GM19099 (cell line): Measurements from ENCODE around the gene DGLUCY.

Experiments
- POLR2A ChIP-seq: IDR thresholded peaks from 3 replicates; pipeline ENCODE4 v1.6.1; 2011; ENCODE audit warnings: low read depth; ENCODE audit not compliant: insufficient read length; ENCODE audit errors: extremely low read depth

Gene DGLUCY

DNA sequence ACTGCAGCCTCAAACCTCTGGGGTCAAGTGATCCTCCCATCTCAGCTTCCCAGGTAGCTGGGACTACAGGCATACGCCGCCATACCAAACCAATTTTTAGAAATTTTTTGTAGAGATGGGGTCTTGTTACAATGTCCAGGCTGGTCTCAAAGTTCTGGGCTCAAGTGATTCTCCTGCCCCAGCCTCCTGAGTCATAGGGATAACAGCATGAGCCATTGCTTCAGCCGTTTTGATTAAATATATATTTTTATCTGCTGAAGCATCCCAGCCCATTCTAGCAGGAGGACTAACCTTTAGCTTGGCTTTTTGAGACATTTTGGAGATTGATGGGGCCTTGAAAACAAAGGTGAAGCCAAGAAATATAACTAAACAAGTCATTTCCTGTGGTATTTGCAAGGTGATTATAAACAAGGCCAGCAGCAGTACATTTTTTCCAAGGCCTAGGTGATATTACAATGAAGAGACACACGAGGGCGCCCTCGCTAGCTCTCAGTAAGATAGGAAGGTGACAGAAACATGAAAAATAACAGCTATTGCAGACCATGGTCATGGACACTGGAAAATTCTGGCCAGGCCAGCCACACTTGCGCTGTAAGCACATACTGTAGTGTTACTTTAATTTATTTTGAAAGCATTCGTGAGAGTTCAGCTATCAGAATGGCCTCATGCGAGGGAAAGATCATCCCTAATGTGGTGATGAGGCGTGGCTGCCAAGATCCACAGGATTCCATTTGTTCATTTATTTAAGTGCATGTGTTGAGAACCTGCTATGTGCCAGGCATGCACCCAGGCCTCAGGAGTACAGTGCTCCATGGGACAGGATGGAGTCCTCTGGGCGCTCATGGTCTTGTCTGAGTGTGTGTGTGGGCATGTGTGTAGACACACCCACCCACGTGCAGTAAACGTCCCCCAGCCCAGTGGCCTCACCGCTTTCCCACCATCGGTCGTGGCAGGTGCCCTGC, 63.5 kb downstream of the DGLUCY start:
- TF ChIP-seq POLR2A: no peak

DNA sequence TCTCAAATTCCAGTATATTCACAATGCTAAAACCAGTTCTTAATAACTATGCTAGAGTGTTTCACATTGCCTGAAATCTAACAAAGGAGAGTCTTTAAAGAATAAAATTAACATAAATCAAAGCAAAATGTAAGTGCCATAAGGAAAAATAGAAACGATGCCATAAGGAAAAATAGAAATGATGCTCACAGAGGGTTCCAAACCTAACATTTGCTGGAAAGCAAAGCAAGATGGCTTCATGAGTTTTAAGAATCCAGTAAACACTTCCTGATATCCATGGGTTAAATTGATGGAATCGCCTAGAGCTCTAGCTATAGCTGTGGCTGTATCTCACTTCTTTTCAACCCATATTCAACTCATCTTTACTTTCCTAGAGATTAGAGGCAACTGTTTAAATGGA, 66.7 kb downstream of the DGLUCY start:
- TF ChIP-seq POLR2A: no peak

- no peak for TF ChIP-seq POLR2A
These were observed 70.7 kb downstream of the DGLUCY start for GRCh38 chr14:91184559-91184958.

DNA sequence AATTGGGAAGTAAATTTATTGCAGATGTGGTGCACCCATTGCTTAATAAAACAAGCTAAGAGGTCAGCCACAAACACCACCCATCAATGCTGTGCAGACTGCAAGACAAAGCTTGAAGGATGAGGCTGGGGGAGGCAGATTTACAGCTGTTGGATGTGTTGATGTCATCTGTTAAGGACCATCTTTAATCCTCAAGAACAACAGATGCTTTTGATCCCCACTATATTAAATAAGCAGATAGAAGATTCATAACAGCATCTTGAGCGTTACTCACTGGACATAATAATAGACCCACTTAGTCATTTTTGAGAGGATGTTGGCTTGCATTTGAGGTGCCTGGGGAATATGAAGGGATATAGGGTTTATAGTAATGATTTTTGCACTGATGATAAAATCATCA, 71.8 kb downstream of the DGLUCY start:
- TF ChIP-seq POLR2A: no peak

DNA sequence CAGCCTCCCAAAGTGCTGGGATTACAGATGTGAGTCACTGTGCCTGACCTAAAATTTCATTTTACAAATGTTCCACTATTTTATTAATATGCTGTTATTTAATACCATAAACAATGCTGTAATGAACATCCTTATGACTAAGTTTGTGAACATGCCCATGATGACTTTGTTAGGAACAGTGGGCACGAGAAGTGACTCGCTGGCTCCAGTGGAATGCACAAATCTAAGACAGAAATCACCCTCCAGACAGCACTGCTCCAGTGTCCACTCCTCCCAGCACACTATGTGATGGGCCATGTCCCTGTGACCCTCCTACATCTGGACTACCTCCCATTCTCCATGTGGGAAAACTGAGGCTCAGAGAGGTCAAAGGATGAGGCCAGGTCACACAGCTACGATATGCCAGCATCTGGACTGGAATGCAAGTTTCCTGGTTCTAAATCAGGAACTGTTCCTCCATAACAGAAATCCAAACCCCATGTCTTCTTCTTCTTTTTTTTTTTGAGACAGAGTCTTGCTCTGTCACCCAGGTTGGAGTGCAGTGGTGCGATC, 72.7 kb downstream of the DGLUCY start:
- TF ChIP-seq POLR2A: no peak

DNA sequence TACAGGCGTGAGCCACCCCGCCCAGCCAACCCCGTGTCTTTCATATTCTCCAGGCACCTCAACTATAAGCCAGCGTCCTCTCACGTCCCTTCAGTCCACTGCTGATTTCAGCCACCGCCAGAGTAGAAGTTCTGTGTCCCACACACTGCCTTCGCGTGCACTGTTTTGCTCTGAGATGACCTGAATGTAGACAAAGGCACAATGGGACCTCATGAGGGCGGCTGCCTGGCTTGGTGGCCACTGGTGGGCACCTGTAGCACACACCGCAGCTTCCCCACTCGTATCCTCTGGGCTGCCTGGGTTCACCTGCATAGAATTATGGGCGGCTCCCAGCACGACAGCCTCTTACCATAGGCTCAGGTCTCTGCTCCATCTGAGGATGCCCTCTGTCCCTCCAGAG, 73.4 kb downstream of the DGLUCY start:
- TF ChIP-seq POLR2A: no peak

- TF ChIP-seq POLR2A: no peak
These were observed 77.0 kb downstream of the DGLUCY start for GRCh38 chr14:91190853-91191252.

DNA sequence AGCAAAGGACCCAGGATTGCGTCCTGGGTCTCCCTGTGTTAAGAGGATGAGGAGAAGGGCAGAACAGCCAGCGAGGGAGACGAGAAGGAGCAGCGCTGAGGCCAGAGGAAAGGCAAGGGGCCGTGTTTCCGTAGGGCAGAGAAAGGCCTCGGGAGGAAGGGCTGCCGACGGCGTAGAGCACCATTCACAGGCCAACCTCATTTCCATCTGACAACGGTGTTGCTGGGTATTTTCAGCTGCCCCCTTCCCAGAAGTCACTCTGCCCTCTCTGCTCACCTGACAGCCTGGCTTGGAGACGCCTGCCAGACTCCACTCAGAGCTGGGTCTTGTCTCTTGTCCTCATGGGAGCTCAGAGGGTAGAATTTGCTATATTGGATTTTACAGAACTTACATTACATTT, 79.2 kb downstream of the DGLUCY start:
- no peak for TF ChIP-seq POLR2A

DNA sequence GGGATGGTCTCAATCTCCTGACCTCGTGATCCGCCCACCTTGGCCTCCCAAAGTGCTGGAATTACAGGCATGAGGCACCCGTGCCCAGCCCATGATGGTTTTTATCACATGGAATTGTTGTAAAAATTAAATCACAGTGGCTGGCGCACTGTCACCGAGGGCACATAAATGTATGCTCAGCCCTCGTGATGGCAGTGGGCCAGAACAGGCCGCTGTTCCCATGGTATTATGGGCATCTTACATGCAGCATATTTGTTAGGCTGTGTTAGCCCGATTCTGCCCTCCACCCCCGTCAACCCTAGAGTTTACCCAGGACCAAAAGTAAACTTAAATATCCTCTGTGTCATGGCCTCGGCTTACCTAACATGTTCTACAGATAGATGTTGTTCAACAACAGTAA, 82.0 kb downstream of the DGLUCY start:
- no peak for TF ChIP-seq POLR2A

DNA sequence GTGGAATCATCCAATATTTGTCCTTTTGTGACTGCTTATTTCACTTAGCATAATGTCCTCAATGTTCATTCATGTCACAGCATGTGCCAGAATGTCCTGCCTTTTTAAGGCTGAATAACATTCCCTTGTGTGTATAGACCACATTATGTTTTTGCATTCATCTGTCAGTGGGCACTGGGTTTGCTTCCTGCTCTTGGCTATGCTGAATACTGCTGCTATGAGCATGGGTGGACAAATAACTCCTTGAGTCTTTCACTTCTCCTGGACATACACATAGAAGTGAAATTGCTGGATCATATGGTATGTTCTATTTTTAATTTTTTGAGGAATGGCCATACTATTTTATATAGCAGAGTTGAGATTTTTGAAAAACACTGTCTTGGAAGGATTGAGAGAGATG, 83.8 kb downstream of the DGLUCY start:
- TF ChIP-seq POLR2A: no peak

DNA sequence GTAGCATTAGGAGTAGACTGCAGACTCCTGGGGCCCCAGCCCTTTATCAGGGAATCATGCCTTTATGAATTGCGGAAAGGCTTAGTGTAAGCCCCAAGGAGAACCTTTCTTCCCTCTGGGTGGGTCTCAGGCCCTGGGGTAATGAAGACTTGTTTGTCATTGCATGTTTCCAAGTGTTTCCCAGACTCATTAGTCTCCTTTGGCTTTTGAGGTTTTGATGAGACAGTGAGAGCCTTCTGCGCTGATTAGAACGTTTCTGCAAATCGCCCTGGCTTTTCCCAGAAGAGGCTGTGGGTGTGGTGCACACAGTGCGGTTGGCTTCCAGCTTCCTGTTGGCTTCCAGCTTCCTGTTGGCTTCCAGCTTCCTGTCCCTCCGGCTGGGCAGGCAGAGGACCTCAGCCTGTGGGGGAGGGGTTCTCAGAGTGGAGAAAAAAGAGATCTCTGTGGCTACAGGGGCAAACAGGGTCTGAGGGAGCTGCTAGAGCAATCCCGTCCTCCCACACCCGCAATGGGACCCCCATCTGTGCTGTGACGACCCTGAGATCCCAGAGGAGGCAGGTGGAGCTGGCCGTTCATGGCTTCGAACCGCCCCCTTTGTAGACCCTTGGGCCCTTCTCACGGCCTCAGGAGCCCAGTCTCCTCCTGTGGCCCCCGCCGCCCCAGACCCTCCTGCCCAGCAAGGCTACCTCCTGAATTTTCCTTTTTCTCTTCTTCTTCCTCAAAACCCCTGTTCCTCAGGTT, 88.5 kb downstream of the DGLUCY start:
- TF ChIP-seq POLR2A: no peak

DNA sequence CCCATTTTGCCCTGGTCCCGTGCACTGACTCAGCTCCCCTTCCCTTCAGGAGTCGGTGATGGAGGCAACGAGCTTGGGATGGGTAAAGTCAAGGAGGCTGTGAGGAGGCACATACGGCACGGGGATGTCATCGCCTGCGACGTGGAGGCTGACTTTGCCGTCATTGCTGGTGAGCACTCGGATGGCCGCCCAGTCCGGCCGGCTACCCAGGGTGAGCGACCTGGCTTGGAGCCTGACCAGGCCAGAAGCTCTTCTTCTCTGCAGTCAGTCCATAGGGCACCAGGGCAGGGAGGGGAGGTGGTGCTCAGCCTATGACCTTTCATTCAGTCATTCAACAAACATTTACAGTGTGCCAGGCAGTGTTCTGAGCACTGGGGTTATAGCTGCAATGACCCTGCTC, 90.8 kb downstream of the DGLUCY start:
- TF ChIP-seq POLR2A: no peak

GRCh38 chr14:91205459-91205858, 91.6 kb downstream of the DGLUCY start:
- no peak for TF ChIP-seq POLR2A

DNA sequence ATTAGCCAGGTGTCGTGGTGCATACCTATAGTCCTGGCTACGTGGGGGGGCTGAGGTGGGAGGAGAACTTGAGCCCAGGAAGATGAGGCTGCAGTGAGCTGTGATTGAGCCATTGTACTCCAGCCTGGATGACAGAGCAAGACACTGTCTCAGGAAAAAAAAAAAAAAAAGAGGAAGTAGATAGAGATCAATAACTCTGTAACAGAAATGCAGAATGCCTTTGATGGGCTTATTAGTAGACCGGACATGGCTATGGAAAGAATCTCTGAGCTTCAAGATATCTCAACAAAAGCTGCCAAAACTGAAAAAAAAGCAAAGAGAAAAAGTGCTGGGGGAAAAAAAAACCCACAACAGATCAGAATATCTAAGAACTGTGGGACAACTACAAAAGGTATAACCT, 93.1 kb downstream of the DGLUCY start:
- TF ChIP-seq POLR2A: no peak

DNA sequence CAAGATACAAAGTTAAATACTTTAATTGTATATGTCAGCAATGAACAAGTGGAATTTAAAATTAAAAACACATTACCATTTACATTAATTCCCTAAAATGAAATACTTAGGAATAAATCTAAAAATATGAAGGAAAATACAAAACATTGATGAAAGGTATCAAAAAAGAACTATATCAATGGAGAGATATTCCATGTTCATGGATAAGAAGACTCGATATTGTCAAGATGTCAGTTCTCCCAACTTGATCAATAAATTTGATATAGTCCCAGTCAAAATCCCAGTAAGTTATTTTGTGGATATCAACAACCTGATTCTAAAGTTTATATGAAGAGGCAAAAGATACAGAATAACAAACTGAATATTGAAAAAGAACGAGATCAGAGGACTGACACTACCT, 97.1 kb downstream of the DGLUCY start:
- TF ChIP-seq POLR2A: no peak

DNA sequence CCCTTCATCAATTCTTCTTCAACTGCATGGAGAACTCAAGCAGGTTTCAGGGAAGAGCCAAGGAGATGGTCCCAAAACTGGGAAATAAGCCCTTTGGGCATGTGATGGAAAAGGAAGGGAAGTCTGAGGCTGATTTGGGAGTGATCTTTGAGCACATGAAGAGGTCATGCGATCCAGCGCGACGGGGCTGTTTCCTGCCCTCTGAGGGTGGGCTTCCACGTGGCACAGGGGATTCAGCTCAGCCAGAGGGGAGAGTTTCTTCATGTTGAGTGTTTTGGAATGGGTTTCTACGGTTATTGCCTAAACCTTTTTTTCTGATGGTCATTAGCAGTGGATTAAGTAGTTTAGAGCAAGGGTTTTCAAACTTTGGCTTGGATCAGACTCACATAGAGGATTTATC, 100.4 kb downstream of the DGLUCY start:
- TF ChIP-seq POLR2A: no peak

- no peak for TF ChIP-seq POLR2A
These were observed 101.5 kb downstream of the DGLUCY start for GRCh38 chr14:91215381-91215780.
